ENCODE results near the gene SHISA3. TPM values are rescaled to one million over a fixed set of nuclear protein-coding genes. Genes with fewer than 3 reads are reported as not detected.

SHISA3 gene
- total RNA-seq, 4 donors from 2014 or later: 1.2 to 5.8 (median 1.5) TPM

DNA sequence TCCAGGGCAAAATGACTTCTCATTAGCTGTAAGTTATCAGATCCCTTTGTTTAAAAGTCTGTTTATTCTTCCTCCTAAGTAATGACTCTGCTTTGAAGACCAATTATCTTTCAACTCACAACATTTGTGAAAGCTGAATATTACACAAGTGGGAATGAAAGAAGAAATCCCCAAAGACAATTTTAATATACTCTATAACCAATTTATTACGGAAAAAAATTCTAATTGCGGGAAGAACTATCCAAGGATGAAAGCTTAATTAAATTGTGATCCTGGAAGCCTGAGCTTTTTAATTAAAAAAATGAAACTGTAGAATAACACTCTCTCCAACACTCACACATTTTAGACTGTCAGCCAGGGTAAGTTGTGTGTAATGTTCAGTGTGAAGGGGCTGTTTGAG lies 15.6 kb upstream of the SHISA3 start:
- H3K27me3 ChIP-seq: no peaks in the 10 kb centered on the region
- no peak overlapping the region for H3K27ac ChIP-seq
- H3K9me3 ChIP-seq: no peaks in the 10 kb centered on the region
- H3K36me3 ChIP-seq: no peaks in the 10 kb centered on the region
- DNase-seq: no peak
- no peaks in the 10 kb centered on the region for H3K4me1 ChIP-seq
- no peak overlapping the region for H3K4me3 ChIP-seq
- TF ChIP-seq POLR2A (IDR thresholded peaks at IDR 0.05) (no peak), CTCF (IDR thresholded peaks at IDR 0.05) (no peak)

DNA sequence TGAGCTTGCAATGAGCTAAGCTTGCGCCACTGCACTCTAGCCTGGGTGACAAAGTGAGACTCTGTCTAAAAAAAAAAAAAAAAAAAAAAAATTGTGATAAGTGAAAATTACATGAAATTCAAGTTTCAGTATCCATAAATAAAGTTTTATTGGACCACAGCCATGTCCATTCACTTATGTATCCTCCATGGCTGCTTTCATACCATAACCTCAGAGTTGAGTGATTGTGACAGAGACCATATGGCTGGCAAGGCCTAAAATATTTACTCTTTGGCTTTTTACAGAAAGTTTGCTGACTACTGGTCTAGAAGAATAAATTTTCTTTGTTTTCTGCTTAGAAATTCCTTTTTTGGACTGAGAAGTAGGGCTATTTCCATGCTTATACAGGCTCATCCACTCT lies 11.8 kb upstream of the SHISA3 start:
- H3K4me1 ChIP-seq: no peaks in the 10 kb centered on the region
- no peak overlapping the region for H3K27ac ChIP-seq
- H3K27me3 ChIP-seq: no peaks in the 10 kb centered on the region
- no peaks in the 10 kb centered on the region for H3K9me3 ChIP-seq
- H3K36me3 ChIP-seq: no peaks in the 10 kb centered on the region
- DNase-seq: no peak
- no peak overlapping the region for H3K4me3 ChIP-seq
- no peak for TF ChIP-seq POLR2A (IDR thresholded peaks at IDR 0.05)
- TF ChIP-seq CTCF (IDR thresholded peaks at IDR 0.05): no peak

DNA sequence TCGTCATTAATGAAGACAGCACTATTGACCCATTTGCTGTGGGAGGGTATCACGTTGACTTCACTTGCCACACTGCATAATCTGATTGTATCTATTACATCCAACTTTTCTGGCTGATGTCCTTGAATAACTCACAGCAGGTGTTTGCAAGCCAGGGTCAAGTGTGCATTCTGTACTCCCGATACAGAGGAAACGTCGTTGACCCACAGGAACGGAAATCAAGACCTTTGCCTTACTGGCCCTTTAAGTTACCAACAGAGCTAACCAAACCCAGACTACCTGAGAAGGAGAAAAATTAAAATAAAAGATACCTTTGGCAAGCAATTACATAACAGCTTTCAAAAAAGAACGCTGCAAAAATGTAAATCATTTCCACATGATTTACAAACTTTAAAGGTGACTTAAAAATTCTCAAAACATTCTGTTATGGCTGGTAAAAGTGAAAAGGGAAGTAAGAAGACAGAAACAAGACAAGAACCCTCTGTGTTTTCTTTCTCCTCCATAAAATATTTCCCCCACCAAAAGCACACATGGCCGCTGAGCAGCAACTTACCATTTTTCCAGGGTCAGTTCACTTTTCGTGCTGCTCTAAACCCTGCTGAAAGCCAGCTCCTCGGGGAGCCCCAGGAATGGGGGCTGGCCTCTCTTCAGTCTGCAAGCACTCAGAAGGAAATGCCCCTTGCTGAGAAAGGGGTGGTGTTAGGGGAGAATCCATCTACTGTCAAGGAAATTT lies 6.5 kb upstream of the SHISA3 start:
- H3K9me3 ChIP-seq: no peaks in the 10 kb centered on the region
- no peak overlapping the region for H3K27ac ChIP-seq
- TF ChIP-seq POLR2A (IDR thresholded peaks at IDR 0.05) (no peak), CTCF (IDR thresholded peaks at IDR 0.05) (no peak)
- no peak overlapping the region for H3K4me3 ChIP-seq
- no peak for DNase-seq
- H3K4me1 ChIP-seq: no peaks in the 10 kb centered on the region
- no peaks in the 10 kb centered on the region for H3K27me3 ChIP-seq
- no peaks in the 10 kb centered on the region for H3K36me3 ChIP-seq

GRCh38 chr4:42391355-42391664 lies 6.0 kb upstream of the SHISA3 start:
- H3K27ac ChIP-seq: no peak overlapping the region
- TF ChIP-seq CTCF (IDR thresholded peaks at IDR 0.05) (no peak), POLR2A (IDR thresholded peaks at IDR 0.05) (no peak)
- no peak overlapping the region for H3K4me3 ChIP-seq
- peaks cover 0 to 2% of the 10 kb centered on the region in 2 donors for H3K27me3 ChIP-seq
- DNase-seq: no peak
- no peaks in the 10 kb centered on the region for H3K9me3 ChIP-seq
- H3K4me1 ChIP-seq: peaks cover 0 to 2% (median 0%) of the 10 kb centered on the region in 4 donors
- H3K36me3 ChIP-seq: no peaks in the 10 kb centered on the region

DNA sequence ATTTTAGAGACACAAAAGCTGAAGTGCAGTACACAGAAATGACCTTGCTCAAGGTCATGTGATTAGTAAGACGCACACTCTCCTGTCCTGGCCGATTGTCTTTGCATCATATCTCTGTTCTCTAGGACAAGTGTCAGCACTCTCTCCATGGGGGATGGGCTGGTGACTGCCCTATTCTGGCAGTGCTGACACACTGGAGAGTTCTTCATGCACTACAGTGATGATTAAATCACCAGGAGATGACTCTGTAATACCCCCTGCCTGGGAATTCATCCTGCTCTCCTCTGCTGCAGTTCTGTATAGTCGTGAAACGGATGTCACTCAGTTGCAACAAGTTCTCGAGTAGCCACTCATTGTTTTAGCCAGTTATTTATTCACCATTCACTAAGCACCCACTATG lies 5.3 kb upstream of the SHISA3 start:
- H3K4me1 ChIP-seq: peaks cover 0 to 9% (median 0%) of the 10 kb centered on the region in 4 donors
- no peaks in the 10 kb centered on the region for H3K9me3 ChIP-seq
- H3K27me3 ChIP-seq: peaks cover 0 to 6% of the 10 kb centered on the region in 2 donors
- no peaks in the 10 kb centered on the region for H3K36me3 ChIP-seq
- TF ChIP-seq POLR2A (IDR thresholded peaks at IDR 0.05) (no peak), CTCF (IDR thresholded peaks at IDR 0.05) (no peak)
- no peak overlapping the region for H3K4me3 ChIP-seq
- no peak overlapping the region for H3K27ac ChIP-seq
- DNase-seq: no peak

GRCh38 chr4:42392436-42392835 lies 4.9 kb upstream of the SHISA3 start:
- no peak for DNase-seq
- Histone ChIP-seq H3K27me3 (peaks cover 0 to 10% of the 10 kb centered on the region in 2 donors), H3K9me3 (no peaks in the 10 kb centered on the region), H3K4me1 (peaks cover 0 to 13% (median under 1%) of the 10 kb centered on the region in 4 donors), H3K27ac (no peak overlapping the region), H3K36me3 (no peaks in the 10 kb centered on the region), H3K4me3 (no peak overlapping the region)
- TF ChIP-seq POLR2A (IDR thresholded peaks at IDR 0.05) (no peak), CTCF (IDR thresholded peaks at IDR 0.05) (no peak)
